Astrocyte of the cerebellum (primary cell): ENCODE data around the gene GVQW3.

ENCODE experiments used
- DNase-seq: peaks from one replicate; pipeline ENCODE4 v3.0.0-alpha.2; 2011; ENCODE audit warnings: low read depth
- H3K4me3 ChIP-seq: 2 replicates; pipeline ENCODE4 v1.5.1; 2011; ENCODE audit warnings: mild to moderate bottlenecking, low read depth, low read length, moderate library complexity
- CTCF ChIP-seq: IDR thresholded peaks from 2 replicates; pipeline ENCODE4 v1.5.1; 2012; ENCODE audit warnings: low read length, low read depth, moderate library complexity, mild to moderate bottlenecking; ENCODE audit errors: missing control alignments
- in situ Hi-C: cut with HindIII; loops from 2 replicates; pipeline ENCODE4 v1.10.0; 2017; ENCODE audit warnings: low sequenced_read_pairs

GVQW3 gene

GRCh38 chr11:76339221-76339620 lies 41.9 kb upstream of the GVQW3 start:
- DNase-seq = no peak
- no peak overlapping the region for H3K4me3 ChIP-seq
- in situ Hi-C loops = loop anchor here (25.0 kb wide), 1 partner anchor 173 kb away; no protein-coding TSS in a partner anchor
- no peak for TF ChIP-seq CTCF

GRCh38 chr11:76347466-76347865 lies 33.7 kb upstream of the GVQW3 start:
- in situ Hi-C loops = loop anchor here (25.0 kb wide), 1 partner anchor 165 kb away; no protein-coding TSS in a partner anchor
- H3K4me3 ChIP-seq = no peak overlapping the region
- TF ChIP-seq CTCF = no peak
- DNase-seq = peak; percentile 38

- TF ChIP-seq CTCF = no peak
- in situ Hi-C loops = loop anchor here (25.0 kb wide), 1 partner anchor 164 kb away; no protein-coding TSS in a partner anchor
- DNase-seq = no peak
- H3K4me3 ChIP-seq = no peak overlapping the region
Measured at GRCh38 chr11:76348348-76348747, 32.8 kb upstream of the GVQW3 start.

GRCh38 chr11:76355172-76355571 lies 26.0 kb upstream of the GVQW3 start:
- in situ Hi-C loops = no loop called here
- no peak for TF ChIP-seq CTCF
- H3K4me3 ChIP-seq = no peak overlapping the region
- no peak for DNase-seq

- in situ Hi-C loops = no loop called here
- no peak for TF ChIP-seq CTCF
- H3K4me3 ChIP-seq = no peak overlapping the region
- DNase-seq = no peak
Measured at GRCh38 chr11:76361374-76361773, 19.7 kb upstream of the GVQW3 start.

GRCh38 chr11:76361776-76362175 lies 19.3 kb upstream of the GVQW3 start:
- no peak for DNase-seq
- in situ Hi-C loops = no loop called here
- no peak for TF ChIP-seq CTCF
- H3K4me3 ChIP-seq = no peak overlapping the region

GRCh38 chr11:76362716-76363115 lies 18.4 kb upstream of the GVQW3 start:
- no peak overlapping the region for H3K4me3 ChIP-seq
- no peak for TF ChIP-seq CTCF
- in situ Hi-C loops = no loop called here
- DNase-seq = no peak
